GM13977 (cell line): ENCODE data around the gene COL12A1.

Source experiments
- DNase-seq: peaks from one replicate; pipeline ENCODE4 v3.0.0; 2012; ENCODE audit warnings: low spot score
- in situ Hi-C: fragments of 300-500 bp; cut with MboI; formaldehyde crosslinking; loops from one replicate; pipeline ENCODE4 v1.12.0; 2022; ENCODE audit warnings: low sequenced_read_pairs, low pct_unique_long_range_greater_than_20kb, mixed read lengths, inconsistent platforms; ENCODE audit not compliant: unreplicated experiment
- TF ChIP-seq, protein P1 (sequence below): IDR thresholded peaks from 2 replicates; pipeline ENCODE4 v1.5.1; 2012; ENCODE audit warnings: mild to moderate bottlenecking, control low read depth; ENCODE audit not compliant: insufficient read depth; ENCODE audit errors: extremely low read depth, missing control alignments

COL12A1 gene

DNA sequence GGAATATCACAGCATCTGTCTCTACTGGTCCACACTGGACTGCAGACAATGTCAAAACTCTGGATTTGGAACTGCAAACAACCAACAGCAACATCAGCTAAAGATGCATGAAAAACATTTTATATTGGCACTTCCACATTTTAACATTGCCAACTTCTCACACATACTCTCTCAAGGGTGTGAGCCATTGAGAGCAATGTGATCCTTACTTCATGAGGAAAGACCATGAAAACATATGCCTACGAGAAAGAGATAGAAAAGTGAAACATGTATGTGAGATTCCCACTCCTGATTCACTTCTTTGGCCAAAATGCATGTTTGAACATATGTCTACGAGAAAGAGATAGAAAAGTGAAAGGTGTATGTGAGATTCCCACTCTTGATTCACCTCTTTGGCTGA, 99.4 kb downstream of the COL12A1 start:
- TF ChIP-seq, protein P1, sequence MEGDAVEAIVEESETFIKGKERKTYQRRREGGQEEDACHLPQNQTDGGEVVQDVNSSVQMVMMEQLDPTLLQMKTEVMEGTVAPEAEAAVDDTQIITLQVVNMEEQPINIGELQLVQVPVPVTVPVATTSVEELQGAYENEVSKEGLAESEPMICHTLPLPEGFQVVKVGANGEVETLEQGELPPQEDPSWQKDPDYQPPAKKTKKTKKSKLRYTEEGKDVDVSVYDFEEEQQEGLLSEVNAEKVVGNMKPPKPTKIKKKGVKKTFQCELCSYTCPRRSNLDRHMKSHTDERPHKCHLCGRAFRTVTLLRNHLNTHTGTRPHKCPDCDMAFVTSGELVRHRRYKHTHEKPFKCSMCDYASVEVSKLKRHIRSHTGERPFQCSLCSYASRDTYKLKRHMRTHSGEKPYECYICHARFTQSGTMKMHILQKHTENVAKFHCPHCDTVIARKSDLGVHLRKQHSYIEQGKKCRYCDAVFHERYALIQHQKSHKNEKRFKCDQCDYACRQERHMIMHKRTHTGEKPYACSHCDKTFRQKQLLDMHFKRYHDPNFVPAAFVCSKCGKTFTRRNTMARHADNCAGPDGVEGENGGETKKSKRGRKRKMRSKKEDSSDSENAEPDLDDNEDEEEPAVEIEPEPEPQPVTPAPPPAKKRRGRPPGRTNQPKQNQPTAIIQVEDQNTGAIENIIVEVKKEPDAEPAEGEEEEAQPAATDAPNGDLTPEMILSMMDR, result no peak
- no peak for DNase-seq
- in situ Hi-C loops, result no loop called here

DNA sequence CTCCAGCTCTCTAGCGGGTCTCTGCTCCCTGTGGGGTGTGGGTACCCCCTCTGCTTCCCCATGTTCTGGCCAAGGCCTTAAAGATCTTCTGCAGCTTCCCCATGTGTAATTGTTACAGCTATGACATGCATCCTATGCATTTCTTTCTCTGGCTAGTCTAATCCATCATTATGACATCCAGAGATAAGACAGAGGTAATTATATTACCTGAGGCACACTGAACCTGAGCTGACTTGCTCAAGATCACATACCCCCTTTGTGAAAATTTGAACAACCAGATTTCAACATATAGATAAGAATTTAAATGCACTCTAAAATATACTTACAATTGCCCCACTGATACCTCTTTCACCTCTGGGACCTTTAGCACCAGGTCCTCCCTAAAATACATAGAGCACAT, 102.4 kb downstream of the COL12A1 start:
- TF ChIP-seq, protein P1, result no peak
- DNase-seq, result no peak
- in situ Hi-C loops, result no loop called here

DNA sequence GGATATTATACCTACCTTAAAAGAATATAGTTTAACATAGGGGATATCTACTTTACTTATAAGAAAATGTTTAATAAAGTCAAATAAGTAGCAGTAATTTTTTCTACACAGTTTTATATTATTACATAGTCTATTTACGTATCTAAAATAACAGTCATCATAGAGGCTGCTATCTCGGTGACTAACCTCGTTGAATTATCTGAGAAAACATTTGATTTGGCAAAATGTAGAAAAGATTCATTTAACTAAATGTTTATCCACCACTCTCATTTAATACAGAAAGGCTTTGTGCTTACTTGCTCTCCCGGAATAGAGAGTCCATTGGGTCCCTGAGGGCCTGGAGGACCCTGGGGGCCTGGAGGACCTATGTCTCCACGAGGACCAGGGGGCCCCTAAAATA, 103.6 kb downstream of the COL12A1 start:
- no peak for DNase-seq
- TF ChIP-seq, protein P1, result no peak
- in situ Hi-C loops, result no loop called here

DNA sequence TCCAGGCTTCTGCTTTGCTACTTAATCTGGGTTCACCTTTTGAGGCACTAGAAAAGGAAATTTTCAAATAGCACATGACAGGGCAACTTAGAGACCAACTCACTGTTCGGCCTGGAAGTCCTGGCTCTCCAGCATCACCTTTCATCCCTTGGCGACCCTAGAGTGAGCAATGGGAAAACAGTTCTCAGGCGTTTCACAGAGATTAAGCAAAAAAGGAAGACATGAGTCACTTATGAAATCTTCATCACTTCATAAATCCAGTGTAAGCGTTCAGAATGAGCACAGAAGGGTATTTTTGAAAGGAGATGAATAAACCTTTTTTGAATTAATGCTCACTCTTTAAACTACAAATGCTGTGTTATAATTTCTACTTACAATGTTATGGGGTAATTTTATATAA, 104.0 kb downstream of the COL12A1 start:
- in situ Hi-C loops, result no loop called here
- TF ChIP-seq, protein P1, result no peak
- no peak for DNase-seq

DNA sequence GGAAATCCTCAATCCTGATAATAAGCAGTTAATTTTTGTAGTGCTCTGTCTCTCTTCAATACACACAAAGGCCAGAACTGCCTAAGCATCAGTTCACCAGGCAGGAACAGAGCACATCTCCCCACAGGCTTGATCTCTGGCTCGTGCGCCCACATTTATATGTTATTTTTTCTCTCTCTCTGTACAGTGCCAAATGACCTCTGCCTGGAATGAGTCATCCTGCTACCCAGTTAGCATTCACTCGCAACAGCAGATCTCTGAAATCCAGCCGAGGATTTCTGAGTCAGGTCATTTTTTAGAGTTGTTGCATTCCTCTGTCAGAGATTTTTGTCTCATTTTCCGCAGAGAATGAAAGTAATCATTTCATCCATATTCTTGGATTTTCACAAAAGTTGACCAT, 107.1 kb downstream of the COL12A1 start:
- in situ Hi-C loops, result no loop called here
- TF ChIP-seq, protein P1, result no peak
- DNase-seq, result no peak

DNA sequence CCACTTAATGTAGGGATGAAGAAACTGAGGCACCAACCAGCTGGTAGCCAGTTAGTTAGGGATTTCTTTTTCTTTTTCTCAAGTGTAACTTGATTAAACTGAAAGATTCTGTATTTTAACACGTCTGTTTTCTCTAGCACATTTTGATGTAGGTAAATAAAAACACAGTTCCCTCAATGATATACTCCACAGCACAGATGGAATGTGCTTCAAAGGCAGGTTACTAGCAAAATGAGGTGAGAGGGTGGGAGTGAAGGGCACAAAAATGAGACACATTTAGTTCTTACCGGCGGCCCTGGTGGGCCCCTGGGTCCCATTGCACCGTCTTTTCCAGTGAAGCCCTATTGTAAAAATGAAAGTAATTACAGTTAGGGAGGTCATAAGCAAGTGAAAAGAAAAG, 108.9 kb downstream of the COL12A1 start:
- in situ Hi-C loops, result no loop called here
- no peak for DNase-seq
- TF ChIP-seq, protein P1, result no peak

DNA sequence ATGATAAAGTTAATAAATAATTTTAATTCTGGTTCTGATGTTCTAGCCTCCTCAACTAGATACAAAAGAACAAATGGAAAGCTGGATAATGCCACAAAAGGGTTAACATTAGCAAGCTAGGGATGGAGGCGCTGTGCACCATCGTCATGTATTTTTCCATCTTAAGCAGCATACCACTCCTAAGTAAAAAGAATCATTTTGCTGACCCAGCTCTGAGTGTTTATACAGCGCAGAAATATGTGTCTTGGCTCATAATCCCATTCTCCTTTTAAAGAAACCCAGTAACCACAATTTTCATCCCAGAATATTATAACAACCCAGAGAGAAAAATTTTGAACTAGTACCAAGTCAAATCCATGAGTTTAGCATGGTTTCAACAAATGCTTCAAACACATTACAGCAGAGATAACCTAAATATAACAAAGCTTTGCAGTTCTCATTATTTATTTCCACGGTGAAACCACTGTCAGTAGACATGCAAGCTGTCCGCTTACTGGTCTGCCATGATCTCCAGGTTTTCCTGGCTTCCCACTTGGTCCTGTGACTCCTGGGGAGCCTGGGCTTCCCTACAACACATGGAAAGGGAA, 111.1 kb downstream of the COL12A1 start:
- DNase-seq, result no peak
- TF ChIP-seq, protein P1, result no peak
- in situ Hi-C loops, result no loop called here
